ENCODE results near the gene RAPGEF3.

- no peak for TF ChIP-seq POLR2A (IDR thresholded peaks at IDR 0.05)
- no peak for TF ChIP-seq CTCF (IDR thresholded peaks at IDR 0.05 in 4 of 5, conservative IDR thresholded peaks at IDR 0.05 in 1 of 5)
Measured at GRCh38 chr12:47721431-47721973, 37.2 kb downstream of the RAPGEF3 start.
